Uterus (tissue), 2 donors: ENCODE results near the gene ZNF438.

ENCODE experiments used
- POLR2A ChIP-seq, 2 donors: fragments of 450-650 bp; IDR thresholded peaks; one replicate each; pipeline ENCODE4 v1.6.1; 2016; ENCODE audit warnings: antibody characterized with exemption in 2 of 2, mild to moderate bottlenecking in 1 of 2, moderate library complexity in 1 of 2
- TF ChIP-seq, protein P1 (sequence below), 4 experiments: fragments of 200-600 bp in 2 of 4; fragments of 450-650 bp in 2 of 4; sonication (generic) in 2 of 4; IDR thresholded peaks; one replicate each; pipeline ENCODE4 v1.5.1; 2016 to 2019; ENCODE audit warnings: antibody characterized with exemption in 4 of 4, mild to moderate bottlenecking in 2 of 4, moderate library complexity in 1 of 4

DNA sequence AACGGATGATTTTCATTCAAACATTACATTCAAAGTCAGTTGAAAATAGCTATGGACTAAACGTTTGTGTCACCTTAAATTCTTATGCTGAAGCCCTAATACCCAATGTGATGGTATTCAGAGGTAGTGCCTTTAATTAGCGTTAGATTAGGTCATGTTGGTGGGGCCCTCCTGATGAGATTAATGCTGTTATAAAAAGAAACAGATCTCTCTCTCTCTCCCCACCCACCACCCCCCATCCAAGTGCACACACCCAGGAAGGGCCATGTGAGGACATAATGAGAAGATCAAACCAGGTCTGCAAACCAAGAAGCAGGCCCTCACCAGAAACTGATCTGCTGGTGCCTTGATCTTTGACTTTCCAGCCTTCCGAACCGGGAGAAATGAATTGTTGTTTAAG is 44.2 kb downstream of the ZNF438 start:
- TF ChIP-seq, protein P1, sequence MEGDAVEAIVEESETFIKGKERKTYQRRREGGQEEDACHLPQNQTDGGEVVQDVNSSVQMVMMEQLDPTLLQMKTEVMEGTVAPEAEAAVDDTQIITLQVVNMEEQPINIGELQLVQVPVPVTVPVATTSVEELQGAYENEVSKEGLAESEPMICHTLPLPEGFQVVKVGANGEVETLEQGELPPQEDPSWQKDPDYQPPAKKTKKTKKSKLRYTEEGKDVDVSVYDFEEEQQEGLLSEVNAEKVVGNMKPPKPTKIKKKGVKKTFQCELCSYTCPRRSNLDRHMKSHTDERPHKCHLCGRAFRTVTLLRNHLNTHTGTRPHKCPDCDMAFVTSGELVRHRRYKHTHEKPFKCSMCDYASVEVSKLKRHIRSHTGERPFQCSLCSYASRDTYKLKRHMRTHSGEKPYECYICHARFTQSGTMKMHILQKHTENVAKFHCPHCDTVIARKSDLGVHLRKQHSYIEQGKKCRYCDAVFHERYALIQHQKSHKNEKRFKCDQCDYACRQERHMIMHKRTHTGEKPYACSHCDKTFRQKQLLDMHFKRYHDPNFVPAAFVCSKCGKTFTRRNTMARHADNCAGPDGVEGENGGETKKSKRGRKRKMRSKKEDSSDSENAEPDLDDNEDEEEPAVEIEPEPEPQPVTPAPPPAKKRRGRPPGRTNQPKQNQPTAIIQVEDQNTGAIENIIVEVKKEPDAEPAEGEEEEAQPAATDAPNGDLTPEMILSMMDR (IDR thresholded peaks at IDR 0.05), result no peak
- no peak for TF ChIP-seq POLR2A (IDR thresholded peaks at IDR 0.05)
